ENCODE results near the gene PTBP2.

- TF ChIP-seq CTCF (IDR thresholded peaks at IDR 0.05 in 2 of 3, conservative IDR thresholded peaks at IDR 0.05 in 1 of 3; ENCODE audit: borderline replicate concordance in 1 of 3, insufficient read depth in 1 of 3, low read depth in 2 of 3, low read length in 2 of 3) (no peak), ZFX (IDR thresholded peaks at IDR 0.05) (no peak), YY1 (IDR thresholded peaks at IDR 0.05; ENCODE audit: extremely low read depth, insufficient replicate concordance, low read depth, low read length) (no peak)
Measured at GRCh38 chr1:96825950-96826576, 104.5 kb downstream of the PTBP2 start.

Data from HCT116 (cell line).